Prostate gland (tissue), 2 donors: ENCODE results near the gene POLD4.

Experiments
- CTCF ChIP-seq, 4 experiments: fragments of 200-600 bp in 2 of 4; fragments of 450-650 bp in 2 of 4; sonication (generic) in 2 of 4; IDR thresholded peaks; 1 replicate in 3 of 4; 2 replicates in 1 of 4; pipeline ENCODE4 v1.5.1; 2016 to 2019; ENCODE audit warnings: antibody characterized with exemption in 4 of 4, mild to moderate bottlenecking in 2 of 4, moderate library complexity in 2 of 4
- POLR2A ChIP-seq: fragments of 450-650 bp; IDR thresholded peaks from one replicate; pipeline ENCODE4 v1.6.1; 2016; ENCODE audit warnings: antibody characterized with exemption, mild to moderate bottlenecking
- POLR2AphosphoS5 ChIP-seq: sonication (generic); formaldehyde crosslinking; IDR thresholded peaks from one replicate; pipeline ENCODE4 v1.6.1; 2017; ENCODE audit warnings: antibody characterized with exemption

- TF ChIP-seq CTCF (IDR thresholded peaks at IDR 0.05) (no peak), POLR2AphosphoS5 (no peak), POLR2A (no peak)
Observed at GRCh38 chr11:67396259-67396581, 42.9 kb upstream of the POLD4 start.
